IPS-NIHi7 (cell line): ENCODE data around the gene TRAF7.
A peak's percentile ranks its signal among the peaks of the same experiment; 100 is the strongest.

ENCODE experiments used
- DNase-seq: peaks from one replicate; pipeline ENCODE4 v3.0.0; 2012; ENCODE audit warnings: mixed read lengths; ENCODE audit errors: extremely low spot score

Gene TRAF7

GRCh38 chr16:2147981-2148671, 7.5 kb upstream of the TRAF7 start, which contains the start of gene RAB26:
RAB26 (plus strand) TSS chr16:2148625; CDS start chr16:2148784, 159 bp downstream.
- DNase-seq: peak; percentile 67

- no peak for DNase-seq
These were observed 6.6 kb upstream of the TRAF7 start for GRCh38 chr16:2148714-2149629.

GRCh38 chr16:2149630-2150417, 5.8 kb upstream of the TRAF7 start:
- no peak for DNase-seq

- peak; percentile 55 for DNase-seq
These were observed 5.0 kb upstream of the TRAF7 start for GRCh38 chr16:2150418-2151187.

GRCh38 chr16:2151188-2152091, 4.1 kb upstream of the TRAF7 start:
- DNase-seq: no peak

- DNase-seq: no peak
These were observed 2.7 kb upstream of the TRAF7 start for GRCh38 chr16:2152695-2153506.

- no peak for DNase-seq
These were observed 970 bp upstream of the TRAF7 start for GRCh38 chr16:2154533-2155090.

- DNase-seq: no peak
These were observed 631 bp downstream of the TRAF7 start for GRCh38 chr16:2155977-2156848.

- DNase-seq: no peak
These were observed 1.3 kb downstream of the TRAF7 start for GRCh38 chr16:2156849-2157224.

GRCh38 chr16:2157480-2158261, 2.1 kb downstream of the TRAF7 start:
- DNase-seq: no peak

- DNase-seq: no peak
These were observed 2.7 kb downstream of the TRAF7 start for GRCh38 chr16:2158262-2158638.

GRCh38 chr16:2159175-2159838, 3.7 kb downstream of the TRAF7 start:
- no peak for DNase-seq

GRCh38 chr16:2160915-2161551, 5.5 kb downstream of the TRAF7 start:
- DNase-seq: no peak

- DNase-seq: no peak
These were observed 6.3 kb downstream of the TRAF7 start for GRCh38 chr16:2161911-2162310.

- no peak for DNase-seq
These were observed 7.1 kb downstream of the TRAF7 start for GRCh38 chr16:2162676-2163118.

GRCh38 chr16:2163211-2163881, 7.8 kb downstream of the TRAF7 start:
- DNase-seq: no peak
